Transverse colon (tissue), 4 donors: Measurements from ENCODE around the gene VPS26A. TPM values are rescaled to one million over a fixed set of nuclear protein-coding genes. Genes with fewer than 3 reads are reported as not detected.

Source experiments
- DNase-seq: peaks from one replicate; pipeline ENCODE4 v3.0.0-alpha.2; 2019
- H3K27ac ChIP-seq, 4 donors: fragments of 200-600 bp; sonication (generic); 2 replicates each; pipeline ENCODE4 v1.5.1; 2016 to 2018; ENCODE audit warnings: inconsistent platforms in 4 of 4
- H3K27me3 ChIP-seq: fragments of 200-600 bp; sonication (generic); 2 replicates; pipeline ENCODE4 v1.5.1; 2017; ENCODE audit warnings: inconsistent platforms
- H3K36me3 ChIP-seq, 4 donors: fragments of 200-600 bp; sonication (generic); 2 replicates each; pipeline ENCODE4 v1.5.1; 2017 to 2019; ENCODE audit warnings: inconsistent platforms in 4 of 4
- H3K4me1 ChIP-seq, 4 donors: fragments of 200-600 bp; sonication (generic); 2 replicates each; pipeline ENCODE4 v1.5.1; 2017 to 2020; ENCODE audit warnings: inconsistent platforms in 4 of 4
- H3K4me3 ChIP-seq, 4 donors: fragments of 200-600 bp; sonication (generic); 1 replicate in 1 of 4; 2 replicates in 3 of 4; pipeline versions ENCODE4 v1.5.1 to v1.6.1; 2017 to 2019; ENCODE audit warnings: inconsistent platforms in 4 of 4
- H3K9me3 ChIP-seq, 2 donors: fragments of 200-600 bp; sonication (generic); 2 replicates each; pipeline ENCODE4 v1.5.1; 2017 to 2019; ENCODE audit warnings: inconsistent platforms in 2 of 2
- EP300 ChIP-seq: sonication (generic); formaldehyde crosslinking; IDR thresholded peaks from one replicate; pipeline ENCODE4 v1.6.1; 2017; ENCODE audit warnings: antibody characterized with exemption, low read depth
- POLR2A ChIP-seq: fragments of 450-650 bp; IDR thresholded peaks from one replicate; pipeline ENCODE4 v1.6.1; 2016; ENCODE audit warnings: antibody characterized with exemption, mild to moderate bottlenecking, moderate library complexity
- POLR2AphosphoS5 ChIP-seq, 3 donors: sonication (generic); formaldehyde crosslinking; IDR thresholded peaks; one replicate each; pipeline ENCODE4 v1.6.1; 2016; ENCODE audit warnings: antibody characterized with exemption in 3 of 3
- WGBS, 2 donors: methylation state at CpG; one replicate each; pipeline ENCODE4 v1.1.5; 2018; ENCODE audit warnings: low coverage in 1 of 2; 5-methylcytosine and 5-hydroxymethylcytosine counted together
- in situ Hi-C, 4 donors: fragments of 200-750 bp; cut with MboI; loops; one replicate each; pipeline versions ENCODE4 v1.15.0 to v1.15.1; 2017; ENCODE audit warnings: low sequenced_read_pairs in 3 of 4, low pct_ligation_motif_present in 1 of 4, low pct_unique_long_range_greater_than_20kb in 1 of 4
- intact Hi-C: fragments of 100-400 bp; cut with DNase I; formaldehyde crosslinking; loops from one replicate; pipeline ENCODE4 v1.15.1; 2023; ENCODE audit warnings: low total_unique reads
- total RNA-seq, 4 donors: library from RNA; depleted of rRNA; stranded (reverse); fragments of >200 nt; gene quantifications; one replicate each; pipeline ENCODE4 v1.1.0, GENCODE V29; 2016
- TF ChIP-seq, protein P1 (sequence below), 5 experiments: fragments of 200-600 bp in 3 of 5; fragments of 450-650 bp in 2 of 5; sonication (generic) in 3 of 5; IDR thresholded peaks; 1 replicate in 2 of 5; 2 replicates in 3 of 5; pipeline ENCODE4 v1.5.1; 2016 to 2017; ENCODE audit warnings: antibody characterized with exemption in 5 of 5, inconsistent platforms in 3 of 5, mild to moderate bottlenecking in 2 of 5, moderate library complexity in 1 of 5

VPS26A gene
- total RNA-seq, 4 donors from 2014 or later = 5.4 to 38.7 (median 23.2) TPM

DNA sequence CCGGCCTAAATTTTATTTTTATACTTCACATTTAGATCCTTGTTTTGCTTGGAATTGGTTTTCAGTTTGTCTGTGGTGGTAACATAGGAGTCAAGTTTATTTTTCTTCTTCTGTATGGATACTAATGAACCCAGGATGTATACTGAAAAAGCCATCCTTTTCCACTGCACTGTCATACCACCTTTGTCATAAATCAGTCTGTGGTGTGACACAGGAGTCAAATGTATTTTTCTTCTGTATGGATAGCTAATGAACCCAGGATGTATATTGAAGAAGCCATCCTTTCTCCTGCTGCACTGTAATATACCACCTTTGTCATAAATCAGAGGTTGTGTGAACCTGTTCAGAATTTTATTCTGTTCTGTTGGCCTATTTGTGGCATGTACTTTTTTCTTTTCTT, 21.4 kb downstream of the VPS26A start:
- WGBS, 2 donors = 91 to 100% methylated on average over 1 of the region's 1 CpG
- no peaks in the 10 kb centered on the region for H3K36me3 ChIP-seq
- intact Hi-C loops = no loop called here
- no peaks in the 10 kb centered on the region for H3K27me3 ChIP-seq
- H3K4me1 ChIP-seq = peaks cover 0 to 21% (median 5%) of the 10 kb centered on the region in 4 donors
- no peak overlapping the region for H3K4me3 ChIP-seq
- H3K9me3 ChIP-seq = no peaks in the 10 kb centered on the region
- TF ChIP-seq EP300 = no peak
- no peak for TF ChIP-seq POLR2AphosphoS5 (IDR thresholded peaks at IDR 0.05)
- in situ Hi-C loops = no loop called here
- no peak for DNase-seq
- H3K27ac ChIP-seq = no peak overlapping the region

DNA sequence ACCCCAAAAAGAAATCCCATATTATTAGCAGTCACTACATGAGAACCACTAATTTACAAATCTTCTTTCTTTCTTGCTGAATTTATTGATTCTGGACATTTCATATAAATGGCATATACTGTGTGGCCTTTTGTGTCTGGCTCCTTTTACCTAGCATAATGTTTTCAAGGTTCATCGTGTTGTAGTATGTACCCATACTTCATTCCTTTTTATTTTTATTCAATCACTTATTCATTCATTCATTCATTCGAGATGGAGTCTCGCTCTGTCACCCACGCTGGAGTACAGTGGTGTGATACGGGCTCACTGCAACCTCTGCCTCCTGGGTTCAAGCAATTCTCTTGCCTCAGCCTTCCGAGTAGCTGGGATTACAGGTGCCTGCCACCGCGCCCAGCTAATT, 21.9 kb downstream of the VPS26A start:
- in situ Hi-C loops (no loop called here), intact Hi-C loops (no loop called here)
- no peaks in the 10 kb centered on the region for H3K9me3 ChIP-seq
- no peak overlapping the region for H3K4me3 ChIP-seq
- TF ChIP-seq, protein P1, sequence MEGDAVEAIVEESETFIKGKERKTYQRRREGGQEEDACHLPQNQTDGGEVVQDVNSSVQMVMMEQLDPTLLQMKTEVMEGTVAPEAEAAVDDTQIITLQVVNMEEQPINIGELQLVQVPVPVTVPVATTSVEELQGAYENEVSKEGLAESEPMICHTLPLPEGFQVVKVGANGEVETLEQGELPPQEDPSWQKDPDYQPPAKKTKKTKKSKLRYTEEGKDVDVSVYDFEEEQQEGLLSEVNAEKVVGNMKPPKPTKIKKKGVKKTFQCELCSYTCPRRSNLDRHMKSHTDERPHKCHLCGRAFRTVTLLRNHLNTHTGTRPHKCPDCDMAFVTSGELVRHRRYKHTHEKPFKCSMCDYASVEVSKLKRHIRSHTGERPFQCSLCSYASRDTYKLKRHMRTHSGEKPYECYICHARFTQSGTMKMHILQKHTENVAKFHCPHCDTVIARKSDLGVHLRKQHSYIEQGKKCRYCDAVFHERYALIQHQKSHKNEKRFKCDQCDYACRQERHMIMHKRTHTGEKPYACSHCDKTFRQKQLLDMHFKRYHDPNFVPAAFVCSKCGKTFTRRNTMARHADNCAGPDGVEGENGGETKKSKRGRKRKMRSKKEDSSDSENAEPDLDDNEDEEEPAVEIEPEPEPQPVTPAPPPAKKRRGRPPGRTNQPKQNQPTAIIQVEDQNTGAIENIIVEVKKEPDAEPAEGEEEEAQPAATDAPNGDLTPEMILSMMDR (IDR thresholded peaks at IDR 0.05) = no peak
- no peak for TF ChIP-seq POLR2A
- TF ChIP-seq EP300 = no peak
- TF ChIP-seq POLR2AphosphoS5 (IDR thresholded peaks at IDR 0.05) = no peak
- no peak overlapping the region for H3K27ac ChIP-seq
- DNase-seq = no peak
- no peaks in the 10 kb centered on the region for H3K27me3 ChIP-seq
- H3K4me1 ChIP-seq = peaks cover 0 to 21% (median 5%) of the 10 kb centered on the region in 4 donors
- WGBS, 2 donors = 83 to 96% methylated on average over 1 to 8 of the region's 8 CpGs
- no peaks in the 10 kb centered on the region for H3K36me3 ChIP-seq

DNA sequence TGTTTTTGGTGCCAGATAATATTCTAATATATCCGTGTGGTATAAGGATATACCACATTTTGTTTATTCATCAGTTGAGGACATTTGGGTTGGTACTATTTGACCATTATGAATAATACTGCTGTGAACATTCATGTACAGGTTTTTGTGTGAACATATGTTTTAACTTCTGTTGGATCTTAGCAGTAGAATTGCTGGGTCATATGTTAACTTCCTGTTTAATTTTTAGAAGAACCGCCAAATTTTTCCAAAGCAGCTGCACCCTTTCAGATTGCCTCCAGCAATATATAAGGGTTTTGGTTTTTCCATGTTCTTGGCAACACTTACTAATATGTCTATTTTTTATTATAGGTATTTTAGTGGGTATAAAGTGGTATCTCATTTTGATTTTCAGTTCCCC, 22.8 kb downstream of the VPS26A start:
- Histone ChIP-seq H3K27me3 (no peaks in the 10 kb centered on the region), H3K27ac (no peak overlapping the region), H3K4me1 (peaks cover 0 to 21% (median 5%) of the 10 kb centered on the region in 4 donors), H3K4me3 (no peak overlapping the region), H3K9me3 (no peaks in the 10 kb centered on the region), H3K36me3 (no peaks in the 10 kb centered on the region)
- in situ Hi-C loops = no loop called here
- no peak for TF ChIP-seq EP300
- TF ChIP-seq POLR2AphosphoS5 (IDR thresholded peaks at IDR 0.05) = no peak
- TF ChIP-seq, protein P1 (IDR thresholded peaks at IDR 0.05) = no peak
- TF ChIP-seq POLR2A = no peak
- 51 to 64% methylated on average over 2 of the region's 2 CpGs for WGBS, 2 donors
- DNase-seq = no peak
- intact Hi-C loops = no loop called here

DNA sequence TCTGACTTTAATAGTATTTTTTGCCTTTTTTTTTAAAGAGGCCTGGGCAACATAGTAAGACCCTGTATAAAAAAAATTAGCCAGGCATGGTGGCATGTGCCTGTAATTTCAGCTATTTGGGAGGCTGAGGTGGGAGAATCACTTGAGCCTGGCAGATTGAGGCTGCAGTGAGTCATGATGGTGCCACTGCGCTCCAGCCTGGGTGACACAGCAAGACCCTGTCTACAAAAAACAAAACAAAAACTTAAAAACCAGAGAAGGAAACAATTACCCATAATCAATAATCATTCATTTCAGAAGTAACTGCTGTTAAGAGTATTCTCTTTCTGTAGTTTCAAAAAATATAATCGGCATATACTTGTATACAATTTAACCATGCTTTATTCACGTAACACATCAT, 28.0 kb downstream of the VPS26A start:
- TF ChIP-seq, protein P1 (IDR thresholded peaks at IDR 0.05) = no peak
- TF ChIP-seq EP300 = no peak
- TF ChIP-seq POLR2AphosphoS5 (IDR thresholded peaks at IDR 0.05) = no peak
- no peak for TF ChIP-seq POLR2A
- no peak overlapping the region for H3K4me3 ChIP-seq
- no peaks in the 10 kb centered on the region for H3K27me3 ChIP-seq
- H3K36me3 ChIP-seq = no peaks in the 10 kb centered on the region
- H3K27ac ChIP-seq = no peak overlapping the region
- in situ Hi-C loops = no loop called here
- no peaks in the 10 kb centered on the region for H3K9me3 ChIP-seq
- H3K4me1 ChIP-seq = peaks cover 0 to 5% (median 2%) of the 10 kb centered on the region in 4 donors
- intact Hi-C loops = no loop called here
- no peak for DNase-seq
- 88 to 93% methylated on average over 3 of the region's 3 CpGs for WGBS, 2 donors

DNA sequence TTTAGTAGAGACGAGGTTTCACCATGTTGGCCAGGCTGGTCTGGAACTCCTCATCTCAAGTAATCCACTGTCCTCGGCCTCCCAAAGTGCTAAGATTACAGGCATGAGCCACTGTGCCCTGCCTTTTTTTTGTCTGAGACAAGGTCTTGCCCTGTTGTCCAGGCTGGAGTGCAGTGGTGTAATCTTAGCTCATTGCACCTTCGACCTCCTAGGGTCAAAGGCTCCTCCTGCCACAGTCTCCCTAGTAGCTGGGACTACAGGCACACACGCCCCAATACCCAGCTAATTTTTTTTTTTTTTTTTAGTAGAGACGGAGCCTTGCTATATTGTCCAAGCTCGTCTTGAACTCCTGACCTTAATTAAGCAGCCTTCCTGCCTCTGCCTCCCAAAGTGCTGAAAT, 29.2 kb downstream of the VPS26A start:
- Histone ChIP-seq H3K4me1 (no peaks in the 10 kb centered on the region), H3K9me3 (no peaks in the 10 kb centered on the region), H3K27me3 (no peaks in the 10 kb centered on the region), H3K36me3 (peaks cover 0 to 3% (median 0%) of the 10 kb centered on the region in 4 donors), H3K4me3 (no peak overlapping the region), H3K27ac (no peak overlapping the region)
- in situ Hi-C loops (no loop called here), intact Hi-C loops (no loop called here)
- WGBS, 2 donors = 92 to 100% methylated on average over 1 to 6 of the region's 6 CpGs
- DNase-seq = no peak
- no peak for TF ChIP-seq EP300
- TF ChIP-seq, protein P1 (IDR thresholded peaks at IDR 0.05) = no peak
- TF ChIP-seq POLR2AphosphoS5 (IDR thresholded peaks at IDR 0.05) = no peak
- TF ChIP-seq POLR2A = no peak
